PC-3 (cell line): ENCODE data around the gene EIF4A2. TPM values are rescaled to one million over a fixed set of nuclear protein-coding genes. Genes with fewer than 3 reads are reported as not detected.

Experiments used
- ATAC-seq: fragments of 200-7000 bp; cut with Tn5 transposase; 2 replicates; pipeline ENCODE4 v1.9.1; 2020; ENCODE audit warnings: mild to moderate bottlenecking, moderate library complexity
- BruUV-seq: library from RNA; stranded (reverse); fragments of 400-500 nt; replicated peaks from 2 replicates; lab custom pipeline; 2021; lab: Mats Ljungman, UMichigan
- CTCF ChIA-PET: fragments of 300-600 bp; sonication (Branson Sonifier 250); formaldehyde crosslinking; loops from one replicate; lab custom pipeline; 2022; ENCODE audit warnings: antibody characterized with exemption; lab: Charles Lee
- POLR2A ChIA-PET: fragments of 300-600 bp; sonication (Branson Sonifier 250); formaldehyde crosslinking; loops from one replicate; lab custom pipeline; 2022; ENCODE audit warnings: antibody characterized with exemption; ENCODE audit not compliant: unreplicated experiment; lab: Charles Lee
- DNase-seq: peaks from one replicate; pipeline ENCODE4 v3.0.0-alpha.2; 2015
- H2AFZ ChIP-seq: fragments of 300-600 bp; sonication (generic); 2 replicates; pipeline ENCODE4 v1.6.0; 2016; ENCODE audit warnings: antibody characterized with exemption, low read length
- H3F3A ChIP-seq: fragments of 300-600 bp; sonication (generic); one replicate; pipeline ENCODE4 v1.6.0; 2017; ENCODE audit warnings: antibody characterized with exemption, low read length, control low read depth, mild to moderate bottlenecking; ENCODE audit not compliant: unreplicated experiment
- H3K27ac ChIP-seq: fragments of 300-600 bp; sonication (generic); 2 replicates; pipeline ENCODE4 v1.5.1; 2016; ENCODE audit warnings: mild to moderate bottlenecking, low read length
- H3K27me3 ChIP-seq: fragments of 300-600 bp; sonication (generic); 2 replicates; pipeline ENCODE4 v1.6.1; 2016; ENCODE audit warnings: low read length, mixed read lengths
- H3K36me3 ChIP-seq: fragments of 300-600 bp; sonication (generic); 2 replicates; pipeline ENCODE4 v1.6.1; 2016; ENCODE audit warnings: low read depth, mixed run types, low read length, mixed read lengths
- H3K4me1 ChIP-seq: fragments of 300-600 bp; sonication (generic); 2 replicates; pipeline ENCODE4 v1.5.1; 2016; ENCODE audit warnings: low read length; ENCODE audit not compliant: insufficient read depth
- H3K4me2 ChIP-seq: fragments of 300-600 bp; sonication (generic); 2 replicates; pipeline ENCODE4 v1.6.0; 2016; ENCODE audit warnings: low read length
- H3K4me3 ChIP-seq: fragments of 300-600 bp; sonication (generic); 2 replicates; pipeline ENCODE4 v1.5.1; 2016; ENCODE audit warnings: mild to moderate bottlenecking, low read length, mixed read lengths
- H3K79me2 ChIP-seq: fragments of 300-600 bp; sonication (generic); 2 replicates; pipeline ENCODE4 v1.6.1; 2017; ENCODE audit warnings: low read length, mixed read lengths
- H3K9ac ChIP-seq: fragments of 300-600 bp; sonication (generic); 2 replicates; pipeline ENCODE4 v1.6.0; 2016; ENCODE audit warnings: mild to moderate bottlenecking, low read length
- H3K9me2 ChIP-seq: fragments of 300-600 bp; sonication (generic); replicated peaks from 2 replicates; pipeline ENCODE4 v1.6.1; 2016; ENCODE audit warnings: mixed run types, low read length, mixed read lengths
- H3K9me3 ChIP-seq: fragments of 300-600 bp; sonication (generic); 2 replicates; pipeline ENCODE4 v1.6.1; 2016; ENCODE audit warnings: low read length, mixed read lengths
- H4K20me1 ChIP-seq: fragments of 300-600 bp; sonication (generic); 2 replicates; pipeline ENCODE4 v1.6.1; 2016; ENCODE audit warnings: low read length, mixed read lengths
- EZH2 ChIP-seq: fragments of 300-600 bp; sonication (generic); IDR thresholded peaks from one replicate; pipeline ENCODE4 v1.6.1; 2017; ENCODE audit warnings: antibody characterized with exemption, mild to moderate bottlenecking, low read length; ENCODE audit not compliant: unreplicated experiment
- EZH2phosphoT487 ChIP-seq: fragments of 300-600 bp; sonication (generic); IDR thresholded peaks from 2 replicates; pipeline ENCODE4 v1.6.1; 2018; ENCODE audit warnings: mild to moderate bottlenecking, antibody characterized with exemption, low read length, borderline replicate concordance
- intact Hi-C: fragments of 100-400 bp; cut with micrococcal nuclease; formaldehyde crosslinking; loops from 2 replicates; pipeline ENCODE4 v1.9.0; 2023
- microRNA-seq: library from miRNA; unstranded; fragments of <30 nt; microRNA quantifications from one replicate; pipeline ENCODE4 v1.1.0, GENCODE V29; 2020; ENCODE audit not compliant: unreplicated experiment
- total RNA-seq: library from RNA; depleted of rRNA; stranded (reverse); fragments of >200 nt; gene quantifications from 2 replicates; pipeline ENCODE4 v1.2.3, GENCODE V29; 2014; rRNA removed
- TF ChIP-seq, protein P1 (sequence below): fragments of 300-600 bp; sonication (generic); conservative IDR thresholded peaks from 2 replicates; pipeline ENCODE4 v1.5.1; 2017; ENCODE audit warnings: antibody characterized with exemption, low read depth, mild to moderate bottlenecking, low read length

EIF4A2 gene
- total RNA-seq, 1 experiment from 2014 or later = 233 TPM

DNA sequence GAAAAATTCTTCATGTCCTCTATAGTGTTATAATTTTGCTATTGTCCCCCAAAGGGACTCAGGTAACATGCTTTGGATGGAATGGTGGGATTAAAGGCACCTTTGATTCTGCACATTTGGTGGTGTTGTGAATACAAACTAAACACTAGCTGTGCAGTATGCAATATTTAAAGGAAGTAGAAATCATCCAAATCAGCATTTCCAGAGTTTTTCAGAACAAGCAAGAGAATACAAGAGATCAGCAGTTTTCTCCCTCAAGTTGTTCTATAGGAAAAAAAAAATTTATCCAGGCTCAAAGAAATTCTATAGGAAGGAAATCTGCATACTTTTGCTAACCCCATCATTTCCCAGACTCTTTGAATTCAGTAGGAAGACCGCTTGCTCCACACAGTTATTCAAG lies 48.9 kb downstream of the EIF4A2 start:
- TF ChIP-seq EZH2phosphoT487 (no peak), EZH2 (no peak)
- TF ChIP-seq, protein P1, sequence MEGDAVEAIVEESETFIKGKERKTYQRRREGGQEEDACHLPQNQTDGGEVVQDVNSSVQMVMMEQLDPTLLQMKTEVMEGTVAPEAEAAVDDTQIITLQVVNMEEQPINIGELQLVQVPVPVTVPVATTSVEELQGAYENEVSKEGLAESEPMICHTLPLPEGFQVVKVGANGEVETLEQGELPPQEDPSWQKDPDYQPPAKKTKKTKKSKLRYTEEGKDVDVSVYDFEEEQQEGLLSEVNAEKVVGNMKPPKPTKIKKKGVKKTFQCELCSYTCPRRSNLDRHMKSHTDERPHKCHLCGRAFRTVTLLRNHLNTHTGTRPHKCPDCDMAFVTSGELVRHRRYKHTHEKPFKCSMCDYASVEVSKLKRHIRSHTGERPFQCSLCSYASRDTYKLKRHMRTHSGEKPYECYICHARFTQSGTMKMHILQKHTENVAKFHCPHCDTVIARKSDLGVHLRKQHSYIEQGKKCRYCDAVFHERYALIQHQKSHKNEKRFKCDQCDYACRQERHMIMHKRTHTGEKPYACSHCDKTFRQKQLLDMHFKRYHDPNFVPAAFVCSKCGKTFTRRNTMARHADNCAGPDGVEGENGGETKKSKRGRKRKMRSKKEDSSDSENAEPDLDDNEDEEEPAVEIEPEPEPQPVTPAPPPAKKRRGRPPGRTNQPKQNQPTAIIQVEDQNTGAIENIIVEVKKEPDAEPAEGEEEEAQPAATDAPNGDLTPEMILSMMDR = no peak
- no peaks in the 10 kb centered on the region for H3K4me1 ChIP-seq
- no peaks in the 10 kb centered on the region for H3K79me2 ChIP-seq
- intact Hi-C loops = no loop called here
- H3K9me2 ChIP-seq = no peaks in the 10 kb centered on the region
- POLR2A ChIA-PET = no interaction called here
- H3K9ac ChIP-seq = no peak overlapping the region
- H3K36me3 ChIP-seq = no peaks in the 10 kb centered on the region
- H3K4me3 ChIP-seq = no peak overlapping the region
- BruUV-seq = no TSS peak
- H3K27ac ChIP-seq = no peak overlapping the region
- DNase-seq (no peak), ATAC-seq (no peak)
- H3K4me2 ChIP-seq = no peak overlapping the region
- no peaks in the 10 kb centered on the region for H3K9me3 ChIP-seq
- H3K27me3 ChIP-seq = peaks cover 50% of the 10 kb centered on the region
- CTCF ChIA-PET = no interaction called here
- no peaks in the 10 kb centered on the region for H3F3A ChIP-seq
- H4K20me1 ChIP-seq = no peaks in the 10 kb centered on the region
- no peak overlapping the region for H2AFZ ChIP-seq

Small RNA genes within 50 kb of the gene (microRNA-seq; reads per million reads assigned to microRNA genes)
- 6.3 reads per million, percentile 28 among the genes with 10 or more reads in this experiment for gene MIR1248

Other genes starting within 250 kb of the EIF4A2 start
- gene CRYGS, start 239.2 kb upstream of the EIF4A2 start, total RNA-seq = 3.4 and 4.4 TPM in 2 replicates
- 16.6 and 17.0 TPM in 2 replicates for gene TBCCD1, start 216.2 kb upstream of the EIF4A2 start, total RNA-seq
- gene DNAJB11, start 212.9 kb upstream of the EIF4A2 start, total RNA-seq = 117 and 120 TPM in 2 replicates
- not detected in 2 replicates for gene AHSG, start 170.5 kb upstream of the EIF4A2 start, total RNA-seq
- not detected in 2 replicates for gene FETUB, start 143.2 kb upstream of the EIF4A2 start, total RNA-seq
- not detected in 2 replicates for gene HRG, start 117.6 kb upstream of the EIF4A2 start, total RNA-seq
- not detected in 2 replicates for gene KNG1, start 66.2 kb upstream of the EIF4A2 start, total RNA-seq
- 54.0 and 73.0 TPM in 2 replicates for gene RFC4, start 22.9 kb downstream of the EIF4A2 start, total RNA-seq
- not detected in 2 replicates for gene ADIPOQ, start 59.1 kb downstream of the EIF4A2 start, total RNA-seq
- 8.6 and 9.4 TPM in 2 replicates for gene ST6GAL1, start 146.9 kb downstream of the EIF4A2 start, total RNA-seq